Fibroblast of pulmonary artery (primary cell): ENCODE measurements around the gene ABAT.

ENCODE experiments used
- DNase-seq: peaks from one replicate; pipeline ENCODE4 v3.0.0-alpha.2; 2010; ENCODE audit warnings: low read depth
- H3K4me3 ChIP-seq: replicated peaks from 2 replicates; pipeline ENCODE4 v1.5.1; 2011; ENCODE audit warnings: low read depth, mild to moderate bottlenecking, control low read depth, low read length, moderate library complexity
- TF ChIP-seq, protein P1 (sequence below): IDR thresholded peaks from 2 replicates; pipeline ENCODE4 v1.5.1; 2011; ENCODE audit warnings: mild to moderate bottlenecking, control low read depth, low read length, inconsistent platforms; ENCODE audit errors: missing control alignments

ABAT gene

DNA sequence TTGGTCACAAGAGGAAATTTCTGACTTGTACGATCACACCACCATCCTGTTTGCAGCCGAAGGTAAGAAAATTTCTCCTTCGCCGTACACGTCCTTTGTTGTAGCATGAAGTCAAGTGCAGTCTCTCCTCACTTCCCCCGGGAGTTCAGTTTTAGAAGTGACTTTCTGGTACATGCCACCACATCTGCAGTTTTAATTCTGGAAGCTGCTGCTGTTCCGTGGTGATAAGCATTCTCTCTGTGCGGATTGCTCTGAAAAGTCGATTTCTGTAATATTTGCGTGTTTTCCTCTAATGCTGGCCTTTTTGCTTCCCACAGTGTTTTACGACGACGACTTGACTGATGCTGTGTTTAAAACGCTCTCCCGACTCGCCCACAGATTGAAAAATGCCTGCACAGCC lies 32.3 kb upstream of the ABAT start:
- H3K4me3 ChIP-seq, result no peak overlapping the region
- no peak for DNase-seq
- TF ChIP-seq, protein P1, sequence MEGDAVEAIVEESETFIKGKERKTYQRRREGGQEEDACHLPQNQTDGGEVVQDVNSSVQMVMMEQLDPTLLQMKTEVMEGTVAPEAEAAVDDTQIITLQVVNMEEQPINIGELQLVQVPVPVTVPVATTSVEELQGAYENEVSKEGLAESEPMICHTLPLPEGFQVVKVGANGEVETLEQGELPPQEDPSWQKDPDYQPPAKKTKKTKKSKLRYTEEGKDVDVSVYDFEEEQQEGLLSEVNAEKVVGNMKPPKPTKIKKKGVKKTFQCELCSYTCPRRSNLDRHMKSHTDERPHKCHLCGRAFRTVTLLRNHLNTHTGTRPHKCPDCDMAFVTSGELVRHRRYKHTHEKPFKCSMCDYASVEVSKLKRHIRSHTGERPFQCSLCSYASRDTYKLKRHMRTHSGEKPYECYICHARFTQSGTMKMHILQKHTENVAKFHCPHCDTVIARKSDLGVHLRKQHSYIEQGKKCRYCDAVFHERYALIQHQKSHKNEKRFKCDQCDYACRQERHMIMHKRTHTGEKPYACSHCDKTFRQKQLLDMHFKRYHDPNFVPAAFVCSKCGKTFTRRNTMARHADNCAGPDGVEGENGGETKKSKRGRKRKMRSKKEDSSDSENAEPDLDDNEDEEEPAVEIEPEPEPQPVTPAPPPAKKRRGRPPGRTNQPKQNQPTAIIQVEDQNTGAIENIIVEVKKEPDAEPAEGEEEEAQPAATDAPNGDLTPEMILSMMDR, result no peak

DNA sequence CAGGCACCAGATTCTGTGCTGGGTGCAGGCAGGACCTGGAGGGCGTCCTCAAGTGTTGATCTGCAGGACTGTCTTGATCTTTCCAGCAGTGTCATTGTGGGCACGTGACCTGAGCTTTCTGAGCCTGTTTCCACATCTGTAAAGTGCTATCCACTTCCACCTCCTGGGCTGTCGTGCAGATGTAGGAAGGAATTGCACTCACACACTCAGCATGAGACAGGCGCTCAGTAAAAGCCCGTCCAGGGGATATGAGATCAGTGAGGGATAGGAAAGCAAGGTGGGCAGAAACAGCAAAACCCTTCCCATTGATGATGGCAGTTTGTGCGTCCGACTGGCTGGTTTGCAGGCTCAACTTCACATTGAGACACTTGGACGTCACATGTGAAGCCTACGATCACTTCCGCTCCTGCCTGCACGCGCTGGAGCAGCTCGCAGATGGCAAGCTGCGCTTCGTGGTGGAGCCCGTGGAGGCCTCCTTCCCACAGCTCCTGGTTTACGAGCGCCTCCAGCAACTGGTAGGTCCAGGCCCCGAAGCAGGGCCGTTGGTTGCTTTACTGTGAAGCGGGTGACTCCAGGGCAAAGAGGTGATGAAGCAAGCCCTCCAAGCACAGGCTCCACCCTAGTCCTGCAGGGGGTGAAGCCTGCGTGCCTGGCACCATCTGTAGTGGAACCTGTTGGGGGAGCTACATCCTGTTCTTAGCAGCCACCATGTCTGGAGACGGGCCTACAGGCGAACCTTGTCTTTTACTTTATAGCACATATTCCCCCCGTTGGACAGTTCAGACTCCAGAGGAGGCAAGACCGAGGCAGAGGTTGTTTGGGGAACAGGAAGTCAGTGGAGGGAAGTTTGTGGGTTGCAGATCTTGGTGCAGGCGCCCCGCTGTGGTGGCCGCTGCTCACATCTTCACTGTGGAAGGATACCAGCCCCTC lies 29.9 kb upstream of the ABAT start:
- DNase-seq, result no peak
- TF ChIP-seq, protein P1, result no peak
- no peak overlapping the region for H3K4me3 ChIP-seq

DNA sequence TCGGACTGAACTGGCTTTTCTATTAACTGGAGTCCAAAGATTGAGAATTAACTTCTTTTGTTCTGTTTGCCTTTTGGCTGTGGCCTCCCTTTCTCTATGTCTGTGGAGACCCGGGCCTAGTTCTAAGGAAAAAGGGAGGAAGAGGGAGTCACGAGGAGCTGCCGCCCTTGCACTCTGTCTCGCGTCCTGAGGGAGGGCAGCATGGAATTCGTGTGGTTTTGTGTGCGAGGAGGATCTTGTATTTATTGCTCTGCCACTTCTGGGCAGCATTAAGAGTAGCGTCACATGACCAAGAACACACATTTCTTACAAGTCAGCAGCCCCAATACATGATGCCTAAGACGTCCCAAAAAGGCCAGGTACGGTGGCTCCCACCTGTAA lies 29.3 kb upstream of the ABAT start:
- TF ChIP-seq, protein P1, result no peak
- H3K4me3 ChIP-seq, result no peak overlapping the region
- no peak for DNase-seq

DNA sequence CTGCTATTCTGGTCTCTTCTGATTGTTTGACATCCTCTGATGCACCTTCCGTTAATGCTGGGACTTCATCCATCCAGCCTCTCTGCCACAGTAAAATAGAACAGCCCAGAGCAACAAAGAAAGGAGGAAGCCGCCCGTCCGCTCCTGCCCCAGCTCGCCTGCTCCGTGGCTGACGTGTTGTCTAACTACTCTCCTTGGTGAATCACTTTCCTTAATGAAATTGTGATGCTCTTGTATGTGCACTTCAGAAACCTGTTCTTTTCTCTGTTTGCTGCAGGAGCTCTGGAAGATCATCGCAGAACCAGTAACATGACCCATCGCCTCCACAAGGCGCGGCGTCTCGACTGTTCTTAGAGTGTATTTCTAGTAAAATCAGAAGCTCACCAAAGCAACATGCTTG lies 28.6 kb upstream of the ABAT start:
- no peak overlapping the region for H3K4me3 ChIP-seq
- DNase-seq, result no peak
- TF ChIP-seq, protein P1, result no peak

DNA sequence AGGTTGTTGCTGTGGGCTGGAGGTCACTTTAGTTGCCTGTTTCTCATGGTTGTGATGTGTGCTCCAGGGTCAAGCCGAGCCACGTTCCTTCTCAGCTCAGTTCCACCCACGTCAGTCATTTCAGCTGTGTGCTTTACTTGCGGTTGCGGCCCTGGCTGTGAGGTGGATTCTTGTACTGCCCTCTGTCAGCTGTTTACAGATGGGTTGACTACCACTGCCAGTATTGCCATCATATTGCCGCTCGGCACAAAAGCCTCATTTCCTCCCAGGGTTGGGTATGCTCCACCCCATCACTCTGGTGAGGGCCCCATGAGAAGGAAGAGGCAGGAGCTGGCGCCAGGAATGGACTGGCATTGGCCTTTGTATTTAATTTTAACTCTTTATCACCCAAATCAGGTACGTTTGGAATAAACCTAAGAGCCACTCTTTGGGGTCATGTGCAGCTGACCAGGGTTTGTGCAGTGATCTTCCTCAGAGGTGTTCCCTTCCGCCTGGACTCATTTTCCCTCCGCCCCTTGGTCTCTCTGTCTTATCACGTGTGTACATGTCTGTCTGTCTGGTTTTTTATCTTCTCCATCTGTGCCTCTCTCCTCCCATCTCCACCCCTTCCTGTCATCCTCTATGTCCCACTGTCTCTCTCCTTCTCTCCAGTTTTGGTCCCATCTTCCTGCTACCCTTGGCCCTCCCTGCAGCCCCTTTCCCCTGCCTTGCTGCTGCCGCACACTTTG lies 27.9 kb upstream of the ABAT start:
- H3K4me3 ChIP-seq, result no peak overlapping the region
- no peak for DNase-seq
- TF ChIP-seq, protein P1, result no peak

DNA sequence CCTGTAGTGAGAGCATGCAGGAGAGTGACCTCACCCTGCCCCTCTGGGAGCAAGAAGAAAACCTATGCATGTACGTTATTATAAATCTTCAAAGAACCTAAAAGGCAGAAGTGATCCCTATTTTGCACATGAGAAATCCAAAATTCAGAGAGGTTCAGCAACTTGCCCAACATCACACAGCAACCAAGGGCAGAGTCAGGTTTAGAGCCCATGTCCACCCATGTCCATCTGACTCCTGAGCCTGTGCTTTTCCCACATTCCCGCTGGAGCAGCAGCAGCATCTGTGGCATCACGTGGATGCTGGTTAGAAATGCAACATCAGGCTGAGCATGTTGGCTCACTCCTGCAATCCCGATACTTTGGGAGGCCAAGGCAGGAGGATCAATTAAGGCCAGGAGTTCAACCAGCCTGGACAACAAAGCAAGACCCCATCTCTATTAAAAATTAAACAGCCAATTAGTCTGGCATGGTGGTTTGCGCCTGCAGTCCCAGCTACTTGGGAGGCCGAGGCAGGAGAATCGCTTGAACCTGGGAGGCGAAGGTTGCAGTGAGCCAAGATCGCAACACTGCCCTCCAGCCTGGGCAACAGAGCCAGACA lies 26.6 kb upstream of the ABAT start:
- no peak for DNase-seq
- TF ChIP-seq, protein P1, result no peak
- no peak overlapping the region for H3K4me3 ChIP-seq
